Stimulated activated CD4-positive, alpha-beta T cell treated with anti-CD3 and anti-CD28 coated beads, Interleukin-12 subunit alpha, Interleukin-12 subunit beta, amount 100 ng/mL, for 4 hours (primary cell): Measurements from ENCODE around the gene VEPH1.
"Not testable (repeated sequence)": the region's sequence is repeated elsewhere in the genome, so short reads cannot be mapped to it uniquely, and the experiment has no call there.

Experiments used
- DNase-seq: peaks from one replicate; pipeline ENCODE4 v3.0.0-alpha.2; 2020

VEPH1 gene

GRCh38 chr3:157379525-157380140 is 123.6 kb downstream of the VEPH1 start:
- no peak for DNase-seq

- no peak for DNase-seq
Measured at GRCh38 chr3:157376603-157377300, 126.5 kb downstream of the VEPH1 start.

- DNase-seq: no peak
Measured at GRCh38 chr3:157375342-157375986, 127.8 kb downstream of the VEPH1 start.

- DNase-seq: no peak
Measured at GRCh38 chr3:157374933-157375332, 128.3 kb downstream of the VEPH1 start.

- DNase-seq: no peak
Measured at GRCh38 chr3:157373783-157374182, 129.4 kb downstream of the VEPH1 start.

- no peak for DNase-seq
Measured at GRCh38 chr3:157370867-157371266, 132.3 kb downstream of the VEPH1 start.

DNA sequence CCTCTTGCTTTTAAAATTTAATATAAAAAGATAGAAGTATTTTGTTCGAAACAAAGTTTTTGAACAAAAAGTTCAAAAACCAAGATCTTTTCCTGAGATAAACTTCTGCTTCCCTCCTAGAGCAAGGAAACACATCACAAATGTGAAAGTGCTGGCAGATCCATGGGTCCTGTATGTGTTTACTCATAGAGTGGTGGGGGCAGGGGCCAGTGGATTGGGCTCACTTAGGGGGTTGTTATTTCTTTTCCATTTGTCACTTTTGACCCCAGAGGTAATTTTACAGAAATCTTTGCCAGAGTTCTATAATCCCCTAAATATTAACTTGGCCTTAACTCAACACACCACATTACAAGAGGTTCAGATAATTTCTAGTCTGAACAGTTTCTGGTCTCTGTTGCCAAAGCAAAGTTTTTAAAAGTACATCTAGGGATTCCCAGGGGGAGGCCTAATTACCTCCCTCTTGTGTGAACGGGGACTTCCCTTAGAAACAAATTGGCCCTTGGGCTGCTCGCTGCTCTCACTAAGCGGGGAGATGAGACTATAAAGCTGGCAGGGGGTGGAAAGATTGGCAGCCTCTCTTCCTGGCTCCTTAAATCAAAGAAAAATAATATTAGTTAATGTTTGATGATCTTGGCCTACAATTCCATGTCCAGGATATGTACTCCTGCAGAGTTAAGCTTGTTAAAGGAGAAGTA is 133.3 kb downstream of the VEPH1 start:
- no peak for DNase-seq

DNA sequence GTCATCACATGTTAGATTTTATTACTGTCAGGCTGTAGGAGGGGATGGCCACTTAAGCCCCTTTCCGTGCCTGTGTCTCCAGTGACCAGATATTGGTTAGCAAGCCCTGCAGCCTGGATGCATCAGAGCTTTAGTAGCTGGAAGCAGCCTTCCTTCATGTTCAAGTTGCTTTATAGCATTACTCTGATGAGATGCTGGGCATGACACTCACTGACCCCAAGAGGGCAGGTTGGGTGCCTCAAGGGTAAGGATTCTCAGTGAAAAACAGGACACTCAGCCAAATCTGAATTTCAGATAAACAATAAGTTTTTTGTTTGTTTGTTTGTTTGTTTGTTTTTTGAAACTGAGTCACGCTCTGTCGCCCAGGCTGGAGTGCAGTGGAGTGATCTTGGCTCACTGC is 135.0 kb downstream of the VEPH1 start:
- no peak for DNase-seq

- DNase-seq: no peak
Measured at GRCh38 chr3:157363393-157363792, 139.8 kb downstream of the VEPH1 start.

GRCh38 chr3:157362348-157362747 is 140.9 kb downstream of the VEPH1 start:
- no peak for DNase-seq

DNA sequence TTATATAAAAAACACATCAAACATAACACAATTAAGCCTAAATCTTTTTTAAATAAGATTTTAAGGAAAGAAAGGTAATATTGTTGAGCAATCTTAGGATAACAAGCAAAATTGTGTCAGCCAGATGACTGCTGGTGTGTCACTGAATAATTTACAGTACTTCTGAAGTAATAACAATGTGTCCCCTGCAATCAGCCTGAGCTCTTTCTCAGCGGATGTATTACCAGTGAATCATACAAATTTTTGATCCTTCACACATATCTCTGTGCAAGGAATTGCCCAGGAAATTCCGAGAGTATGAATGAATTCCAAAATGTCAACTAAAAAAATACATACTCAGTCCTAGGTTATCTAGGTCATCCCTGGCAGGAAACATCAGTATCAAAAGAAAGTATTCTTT is 143.2 kb downstream of the VEPH1 start:
- no peak for DNase-seq

DNA sequence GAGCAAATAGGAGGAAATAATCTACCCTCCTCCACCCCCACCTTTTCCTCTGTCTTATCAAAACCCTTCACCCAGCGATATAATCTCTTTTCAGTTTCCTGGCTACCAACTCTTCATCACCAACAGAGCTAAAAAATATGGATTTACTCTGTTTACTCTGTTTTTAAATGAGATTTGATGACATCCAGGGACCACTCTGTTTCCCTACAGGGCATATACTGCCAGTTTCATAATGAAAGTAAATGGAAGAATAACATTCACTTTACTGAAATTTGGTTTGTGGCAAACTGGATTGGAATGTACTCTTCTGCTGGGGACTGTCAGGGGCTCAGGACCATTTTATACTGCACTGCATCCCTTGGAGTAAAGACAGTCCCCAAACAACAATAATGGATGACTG is 146.7 kb downstream of the VEPH1 start:
- DNase-seq: no peak

DNA sequence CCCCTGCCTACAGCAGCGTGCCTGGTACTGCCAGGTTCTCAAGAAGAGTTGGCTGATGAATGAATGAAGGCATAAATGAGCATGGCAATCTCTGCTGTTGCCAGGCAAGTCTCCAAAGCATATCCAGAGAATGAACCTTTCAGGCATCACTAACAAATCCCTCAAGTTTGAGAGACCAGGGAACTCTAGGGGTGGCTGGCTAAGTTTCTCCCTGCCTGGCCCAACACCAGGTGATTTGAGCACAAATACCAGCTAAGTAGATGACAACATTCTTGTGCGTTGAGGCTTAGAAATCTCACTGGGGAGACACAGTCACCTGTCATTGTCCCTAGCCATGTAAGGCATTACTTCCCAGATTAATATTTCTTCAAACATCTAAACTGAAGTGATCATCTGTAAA is 147.9 kb downstream of the VEPH1 start:
- no peak for DNase-seq

DNA sequence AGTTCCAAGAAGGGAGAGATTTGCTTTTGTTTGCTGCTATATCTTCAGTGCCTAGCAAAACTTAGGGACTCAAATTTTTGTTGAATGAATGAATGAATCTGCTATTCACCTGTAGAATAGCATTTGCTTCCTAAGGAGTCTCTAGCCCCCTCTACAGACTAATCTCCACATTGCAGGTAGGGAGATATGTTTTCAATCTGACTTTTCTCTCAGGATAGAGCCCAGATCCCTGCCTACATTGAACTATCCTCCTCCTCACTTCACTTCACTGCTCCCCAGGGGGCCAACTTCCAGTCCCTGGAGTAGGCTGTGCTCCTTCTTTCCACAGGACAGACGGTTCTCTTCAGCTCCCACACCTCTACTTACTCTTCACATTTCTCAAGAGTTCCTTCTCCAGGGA is 148.5 kb downstream of the VEPH1 start:
- no peak for DNase-seq

DNA sequence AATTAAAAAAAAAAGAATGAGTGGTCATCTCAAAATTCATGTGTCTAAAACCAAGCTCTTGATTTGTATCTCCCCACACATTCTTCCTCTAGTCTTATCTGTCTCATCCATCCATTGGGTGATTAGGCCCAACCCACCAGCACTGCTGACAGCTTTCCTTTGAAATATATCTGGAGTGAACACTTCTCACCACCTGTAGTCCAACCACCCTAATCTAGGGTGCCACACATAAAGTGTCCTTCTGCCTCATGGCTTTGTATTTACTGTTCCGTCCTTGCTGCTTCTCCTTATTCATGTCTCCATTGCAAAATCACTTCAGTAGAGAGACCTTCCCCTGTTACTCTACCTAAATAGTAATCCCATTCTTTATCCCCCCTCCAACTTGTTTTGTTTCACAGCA is 149.0 kb downstream of the VEPH1 start:
- no peak for DNase-seq

DNA sequence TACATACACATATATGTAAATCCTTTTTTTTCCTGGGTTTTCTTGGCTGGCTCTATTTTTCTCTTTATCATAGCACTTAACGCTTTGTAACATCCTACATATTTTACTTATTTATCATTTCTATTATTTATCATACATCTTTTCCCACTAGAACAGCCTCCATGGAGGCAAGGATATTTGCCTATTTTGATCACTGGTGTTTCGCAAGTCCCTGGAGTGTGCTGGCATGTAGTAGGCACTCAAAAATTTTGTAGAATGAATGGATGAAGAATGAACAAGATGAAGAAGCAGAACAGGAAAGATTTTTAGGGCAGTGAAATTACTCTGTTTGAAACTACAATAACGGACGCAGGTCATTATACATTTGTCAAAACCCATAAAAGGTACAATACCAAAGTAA is 149.6 kb downstream of the VEPH1 start:
- DNase-seq: no peak

- no peak for DNase-seq
Measured at GRCh38 chr3:157351981-157352380, 151.2 kb downstream of the VEPH1 start.

DNA sequence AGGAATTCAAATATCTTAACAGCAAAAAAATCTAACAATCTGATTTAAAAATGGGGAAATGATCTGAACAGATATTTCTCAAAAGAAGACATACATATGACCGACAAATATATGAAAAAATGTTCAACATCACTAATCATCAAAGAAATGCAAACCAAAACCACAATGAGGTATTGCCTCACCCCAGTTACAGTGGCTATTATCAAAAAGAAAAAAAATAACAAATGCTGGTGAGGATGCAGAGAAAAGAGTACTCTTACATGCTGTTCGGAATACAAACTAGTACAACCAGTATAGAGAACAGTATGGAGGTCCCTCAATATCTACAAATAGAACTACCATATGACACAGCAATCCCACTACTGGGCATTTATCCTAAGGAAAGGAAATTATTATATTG is 152.6 kb downstream of the VEPH1 start:
- not testable (repeated sequence) for DNase-seq

GRCh38 chr3:157348304-157349075 is 154.7 kb downstream of the VEPH1 start:
- DNase-seq: not testable (repeated sequence)

- no peak for DNase-seq
Measured at GRCh38 chr3:157347577-157348303, 155.5 kb downstream of the VEPH1 start.

DNA sequence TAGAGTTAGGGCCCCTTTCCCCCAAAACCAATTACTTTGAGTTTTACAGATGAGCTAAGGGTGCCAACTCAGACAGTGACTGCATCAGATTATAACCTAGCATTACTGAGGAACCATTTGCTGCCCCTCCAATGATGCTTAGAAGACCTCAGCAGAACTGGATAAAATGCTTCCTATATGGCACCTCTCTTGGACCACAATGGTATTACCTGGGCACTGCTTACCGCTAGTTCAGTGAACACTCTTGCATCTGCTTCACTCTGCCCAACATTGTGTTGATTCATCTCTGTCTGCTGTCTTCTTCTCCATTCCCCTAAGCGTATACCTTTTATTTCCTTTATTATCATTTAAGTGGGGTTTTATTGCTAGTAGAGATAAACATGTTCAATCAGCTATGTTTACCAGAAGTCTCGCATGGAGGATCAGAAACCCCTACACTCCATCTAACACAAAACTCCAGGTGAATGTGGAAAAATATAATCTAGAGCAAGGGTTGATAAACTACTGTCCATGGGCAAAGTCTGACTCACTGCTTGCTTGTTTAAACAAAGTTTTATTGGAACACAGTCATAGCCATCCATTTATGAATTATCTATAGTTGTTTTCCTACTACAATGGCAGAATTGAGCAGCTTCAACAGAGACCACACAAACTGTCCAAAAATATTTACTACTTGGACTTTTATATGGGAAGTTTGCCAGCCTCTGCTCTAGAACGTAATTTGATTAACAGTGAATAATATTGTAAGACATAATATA is 166.8 kb downstream of the VEPH1 start:
- no peak for DNase-seq
